ENCODE results near the gene BTBD1.

The BTBD1 gene

DNA sequence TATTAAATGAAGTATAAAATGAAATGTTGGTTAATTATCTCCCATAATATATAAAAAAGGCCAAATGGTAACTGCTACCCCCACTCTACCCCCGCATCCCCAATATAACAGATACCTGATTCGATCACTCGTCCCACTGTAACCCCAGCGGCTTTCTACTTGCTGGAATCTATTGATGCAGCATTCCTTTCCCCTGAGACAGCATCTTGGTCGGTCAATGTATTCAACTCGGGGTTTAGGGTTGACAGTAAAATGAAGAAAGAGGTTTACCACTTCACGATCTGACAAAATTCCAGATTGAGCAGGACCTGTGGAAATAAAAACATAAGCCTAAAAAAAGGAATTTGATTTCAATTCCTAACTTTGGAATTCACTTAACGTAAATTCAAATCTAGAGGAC lies 37.0 kb downstream of the BTBD1 start:
- Histone ChIP-seq H3K4me3 (ENCODE audit: low read depth in 1 of 2, low read length in 1 of 2) (no peak overlapping the region), H3K4me1 (ENCODE audit: control insufficient read depth in 1 of 2, insufficient read depth in 1 of 2, low read depth in 1 of 2, low read length in 1 of 2) (no peaks in the 10 kb centered on the region), H3K9me3 (no peaks in the 10 kb centered on the region), H3K36me3 (peaks cover 47% of the 10 kb centered on the region), H3K27me3 (no peaks in the 10 kb centered on the region), H3K27ac (no peak overlapping the region)
- TF ChIP-seq, protein P1, sequence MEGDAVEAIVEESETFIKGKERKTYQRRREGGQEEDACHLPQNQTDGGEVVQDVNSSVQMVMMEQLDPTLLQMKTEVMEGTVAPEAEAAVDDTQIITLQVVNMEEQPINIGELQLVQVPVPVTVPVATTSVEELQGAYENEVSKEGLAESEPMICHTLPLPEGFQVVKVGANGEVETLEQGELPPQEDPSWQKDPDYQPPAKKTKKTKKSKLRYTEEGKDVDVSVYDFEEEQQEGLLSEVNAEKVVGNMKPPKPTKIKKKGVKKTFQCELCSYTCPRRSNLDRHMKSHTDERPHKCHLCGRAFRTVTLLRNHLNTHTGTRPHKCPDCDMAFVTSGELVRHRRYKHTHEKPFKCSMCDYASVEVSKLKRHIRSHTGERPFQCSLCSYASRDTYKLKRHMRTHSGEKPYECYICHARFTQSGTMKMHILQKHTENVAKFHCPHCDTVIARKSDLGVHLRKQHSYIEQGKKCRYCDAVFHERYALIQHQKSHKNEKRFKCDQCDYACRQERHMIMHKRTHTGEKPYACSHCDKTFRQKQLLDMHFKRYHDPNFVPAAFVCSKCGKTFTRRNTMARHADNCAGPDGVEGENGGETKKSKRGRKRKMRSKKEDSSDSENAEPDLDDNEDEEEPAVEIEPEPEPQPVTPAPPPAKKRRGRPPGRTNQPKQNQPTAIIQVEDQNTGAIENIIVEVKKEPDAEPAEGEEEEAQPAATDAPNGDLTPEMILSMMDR (IDR thresholded peaks at IDR 0.05): no peak

DNA sequence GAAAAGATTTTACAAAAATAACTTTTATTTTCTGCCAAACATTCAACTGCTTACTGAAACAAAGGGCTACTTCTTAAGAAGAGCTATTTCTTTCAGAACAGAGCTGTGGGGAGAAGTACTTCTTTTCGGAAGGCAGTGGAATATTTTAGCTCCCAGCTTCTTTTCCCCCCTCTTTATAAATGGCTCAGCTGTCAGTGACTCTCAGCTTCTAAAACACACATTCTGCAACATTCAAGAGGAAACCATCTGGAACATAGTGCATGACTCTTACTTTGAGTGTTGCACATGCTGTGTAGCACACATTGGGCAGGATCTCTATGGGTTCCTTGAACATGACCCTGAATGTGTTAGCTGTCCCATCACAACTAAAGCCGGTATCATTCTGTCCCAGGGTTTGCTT lies 48.6 kb downstream of the BTBD1 start:
- Histone ChIP-seq H3K4me1 (ENCODE audit: control insufficient read depth in 1 of 2, insufficient read depth in 1 of 2, low read depth in 1 of 2, low read length in 1 of 2) (no peaks in the 10 kb centered on the region), H3K9me3 (no peaks in the 10 kb centered on the region), H3K36me3 (peaks cover 49% of the 10 kb centered on the region), H3K27me3 (no peaks in the 10 kb centered on the region), H3K27ac (no peak overlapping the region), H3K4me3 (ENCODE audit: low read depth in 1 of 2, low read length in 1 of 2) (no peak overlapping the region)
- TF ChIP-seq, protein P1 (IDR thresholded peaks at IDR 0.05): no peak

DNA sequence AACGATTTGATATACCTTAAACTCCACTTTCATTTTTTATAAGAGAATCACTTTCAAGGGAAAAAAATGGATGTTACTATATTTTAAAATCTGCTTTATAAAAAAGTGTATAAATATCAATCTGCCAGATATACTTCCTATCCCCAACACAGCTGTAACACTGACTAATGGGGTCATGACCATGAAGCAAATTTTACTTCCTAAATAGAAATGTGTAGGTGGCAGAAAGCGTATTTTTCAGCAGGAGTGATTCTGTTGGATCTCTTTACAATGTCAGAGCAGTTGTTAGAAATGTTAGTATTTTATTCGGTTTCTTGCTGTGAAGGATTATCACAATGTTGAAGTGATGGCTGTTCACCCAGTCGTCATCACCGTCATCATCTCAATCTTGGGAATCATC lies 50.1 kb downstream of the BTBD1 start:
- Histone ChIP-seq H3K9me3 (no peaks in the 10 kb centered on the region), H3K4me1 (ENCODE audit: control insufficient read depth in 1 of 2, insufficient read depth in 1 of 2, low read depth in 1 of 2, low read length in 1 of 2) (peaks cover 7 to 9% of the 10 kb centered on the region in 2 experiments), H3K27ac (no peak overlapping the region), H3K27me3 (no peaks in the 10 kb centered on the region), H3K36me3 (peaks cover 49% of the 10 kb centered on the region), H3K4me3 (ENCODE audit: low read depth in 1 of 2, low read length in 1 of 2) (no peak overlapping the region)
- TF ChIP-seq, protein P1 (IDR thresholded peaks at IDR 0.05): no peak

DNA sequence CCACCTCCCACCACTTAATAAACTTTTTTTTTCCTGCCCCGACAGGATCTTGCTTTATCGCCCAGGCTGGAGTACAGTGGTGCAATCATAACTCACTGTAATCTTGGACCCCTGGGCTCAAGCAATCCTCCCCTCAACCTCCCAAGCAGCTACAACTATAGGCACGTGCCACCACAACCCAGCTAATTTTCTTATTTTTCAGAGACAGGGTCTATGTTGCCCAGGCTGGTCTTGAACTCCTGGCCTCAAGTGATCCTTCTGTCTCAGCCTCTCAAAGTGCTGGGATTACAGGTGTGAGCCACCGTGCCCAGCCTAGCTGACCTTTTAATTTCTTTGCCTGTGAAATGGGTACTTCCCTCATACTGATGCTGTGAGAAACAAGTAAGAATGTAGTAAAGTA lies 51.7 kb downstream of the BTBD1 start:
- Histone ChIP-seq H3K4me1 (ENCODE audit: control insufficient read depth in 1 of 2, insufficient read depth in 1 of 2, low read depth in 1 of 2, low read length in 1 of 2) (peaks cover 18% of the 10 kb centered on the region in 2 experiments), H3K9me3 (no peaks in the 10 kb centered on the region), H3K27me3 (no peaks in the 10 kb centered on the region), H3K4me3 (ENCODE audit: low read depth in 1 of 2, low read length in 1 of 2) (no peak overlapping the region), H3K27ac (no peak overlapping the region), H3K36me3 (peaks cover 40% of the 10 kb centered on the region)
- TF ChIP-seq, protein P1 (IDR thresholded peaks at IDR 0.05): no peak

DNA sequence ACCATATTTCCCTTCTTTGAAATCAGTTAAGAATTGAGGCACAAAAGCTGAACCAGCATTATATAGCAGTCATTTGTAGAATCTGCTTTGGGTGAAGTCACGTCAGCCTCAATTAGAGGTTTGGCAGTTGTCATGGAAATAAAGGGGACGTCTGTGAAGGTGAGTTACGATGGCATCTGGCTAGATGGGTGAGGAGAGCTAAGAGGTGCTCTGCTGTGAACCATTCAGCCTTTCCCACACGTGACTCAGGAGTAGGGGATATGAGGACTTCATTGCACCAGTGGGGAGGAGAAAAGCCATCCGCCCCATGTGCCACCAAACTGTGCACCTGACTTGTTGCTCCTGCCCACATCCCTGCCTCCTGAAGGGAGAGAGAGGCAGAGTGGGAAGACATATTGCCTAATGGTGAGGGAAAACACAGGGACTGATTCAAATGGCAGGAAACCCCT lies 52.8 kb downstream of the BTBD1 start:
- H3K4me3 ChIP-seq (ENCODE audit: low read depth in 1 of 2, low read length in 1 of 2): no peak overlapping the region
- TF ChIP-seq, protein P1 (IDR thresholded peaks at IDR 0.05): no peak
- H3K9me3 ChIP-seq: no peaks in the 10 kb centered on the region
- peaks cover 38% of the 10 kb centered on the region for H3K36me3 ChIP-seq
- peaks cover 22% of the 10 kb centered on the region in 2 experiments for H3K4me1 ChIP-seq (ENCODE audit: control insufficient read depth in 1 of 2, insufficient read depth in 1 of 2, low read depth in 1 of 2, low read length in 1 of 2)
- H3K27ac ChIP-seq: no peak overlapping the region
- no peaks in the 10 kb centered on the region for H3K27me3 ChIP-seq

DNA sequence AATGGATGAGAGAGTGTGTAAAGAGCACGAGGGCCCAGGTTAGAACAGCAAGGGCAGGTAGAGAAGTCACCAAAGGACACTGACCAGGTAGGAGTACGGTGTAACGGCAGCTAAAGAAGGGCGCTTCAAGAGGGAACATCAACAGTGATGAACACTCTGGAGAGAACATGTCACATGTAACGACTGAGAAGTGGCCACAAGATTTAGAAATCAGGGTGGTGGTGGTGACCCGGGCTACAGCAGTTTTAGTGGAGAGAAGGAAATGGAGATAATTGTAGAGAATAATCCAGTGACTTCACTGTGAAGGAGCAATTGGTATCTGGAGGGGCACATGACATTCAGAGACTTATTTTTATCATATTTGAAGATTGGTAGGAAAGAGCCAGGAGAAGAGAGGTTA lies 54.4 kb downstream of the BTBD1 start:
- Histone ChIP-seq H3K36me3 (peaks cover 37% of the 10 kb centered on the region), H3K27ac (no peak overlapping the region), H3K4me3 (ENCODE audit: low read depth in 1 of 2, low read length in 1 of 2) (no peak overlapping the region), H3K27me3 (no peaks in the 10 kb centered on the region), H3K4me1 (ENCODE audit: control insufficient read depth in 1 of 2, insufficient read depth in 1 of 2, low read depth in 1 of 2, low read length in 1 of 2) (peaks cover 22% of the 10 kb centered on the region in 2 experiments), H3K9me3 (no peaks in the 10 kb centered on the region)
- TF ChIP-seq, protein P1 (IDR thresholded peaks at IDR 0.05): no peak
